HEK293T (cell line): ENCODE data around the gene LYPD6B.

Source experiments
- CTCF ChIA-PET: fragments of 350-600 bp; formaldehyde crosslinking; extraction: SDS; loops from one replicate; lab custom pipeline; 2021; ENCODE audit warnings: antibody characterized with exemption, inconsistent platforms; lab: Yijun Ruan, JAX
- POLR2A ChIA-PET: fragments of 350-600 bp; formaldehyde crosslinking; extraction: SDS; loops from one replicate; lab custom pipeline; 2020; ENCODE audit warnings: antibody characterized with exemption, inconsistent platforms; lab: Yijun Ruan, JAX
- DNase-seq: peaks from one replicate; pipeline ENCODE4 v3.0.0; 2012; ENCODE audit warnings: mixed read lengths; ENCODE audit errors: extremely low spot score
- ARNT ChIP-seq: fragments of 450-650 bp; IDR thresholded peaks from 2 replicates; pipeline ENCODE4 v1.6.1; 2017; ENCODE audit warnings: mild to moderate bottlenecking
- BHLHE40 ChIP-seq: fragments of 450-650 bp; IDR thresholded peaks from 2 replicates; pipeline ENCODE4 v1.6.1; 2016; ENCODE audit warnings: mild to moderate bottlenecking, moderate library complexity, borderline replicate concordance
- CTBP1 ChIP-seq: fragments of 450-650 bp; IDR thresholded peaks from 2 replicates; pipeline ENCODE4 v1.6.1; 2016; ENCODE audit warnings: borderline replicate concordance
- ELF4 ChIP-seq: fragments of 450-650 bp; IDR thresholded peaks from 2 replicates; pipeline ENCODE4 v1.6.1; 2017; ENCODE audit warnings: antibody characterized with exemption
- FOXA1 ChIP-seq: fragments of 450-650 bp; IDR thresholded peaks from 2 replicates; pipeline ENCODE4 v1.6.1; 2016; ENCODE audit warnings: mild to moderate bottlenecking
- FOXK2 ChIP-seq: fragments of 450-650 bp; IDR thresholded peaks from 2 replicates; pipeline ENCODE4 v1.6.1; 2016; ENCODE audit warnings: mild to moderate bottlenecking
- FOXM1 ChIP-seq: fragments of 450-650 bp; IDR thresholded peaks from 2 replicates; pipeline ENCODE4 v1.6.1; 2017; ENCODE audit warnings: mild to moderate bottlenecking, borderline replicate concordance
- HDGF ChIP-seq: fragments of 450-650 bp; IDR thresholded peaks from 2 replicates; pipeline ENCODE4 v1.6.1; 2017; ENCODE audit warnings: antibody characterized with exemption, borderline replicate concordance
- L3MBTL2 ChIP-seq: fragments of 450-650 bp; conservative IDR thresholded peaks from 2 replicates; pipeline ENCODE4 v1.6.1; 2016; ENCODE audit warnings: mild to moderate bottlenecking
- LEF1 ChIP-seq: fragments of 450-650 bp; IDR thresholded peaks from 2 replicates; pipeline ENCODE4 v1.6.1; 2017; ENCODE audit warnings: mild to moderate bottlenecking, borderline replicate concordance
- NFRKB ChIP-seq: fragments of 450-650 bp; IDR thresholded peaks from 2 replicates; pipeline ENCODE4 v1.6.1; 2016; ENCODE audit warnings: mild to moderate bottlenecking, moderate library complexity
- SP1 ChIP-seq: fragments of 450-650 bp; IDR thresholded peaks from 2 replicates; pipeline ENCODE4 v1.6.1; 2017
- SUZ12 ChIP-seq: fragments of 450-650 bp; IDR thresholded peaks from 2 replicates; pipeline ENCODE4 v1.6.1; 2016; ENCODE audit warnings: mild to moderate bottlenecking
- TARDBP ChIP-seq: fragments of 450-650 bp; IDR thresholded peaks from 2 replicates; pipeline ENCODE4 v1.6.1; 2016
- ZNF384 ChIP-seq: fragments of 450-650 bp; IDR thresholded peaks from 2 replicates; pipeline ENCODE4 v1.6.1; 2016
- TF ChIP-seq, protein P1 (sequence below): fragments of 450-650 bp; IDR thresholded peaks from 2 replicates; pipeline ENCODE4 v1.6.1; 2016

Gene LYPD6B

DNA sequence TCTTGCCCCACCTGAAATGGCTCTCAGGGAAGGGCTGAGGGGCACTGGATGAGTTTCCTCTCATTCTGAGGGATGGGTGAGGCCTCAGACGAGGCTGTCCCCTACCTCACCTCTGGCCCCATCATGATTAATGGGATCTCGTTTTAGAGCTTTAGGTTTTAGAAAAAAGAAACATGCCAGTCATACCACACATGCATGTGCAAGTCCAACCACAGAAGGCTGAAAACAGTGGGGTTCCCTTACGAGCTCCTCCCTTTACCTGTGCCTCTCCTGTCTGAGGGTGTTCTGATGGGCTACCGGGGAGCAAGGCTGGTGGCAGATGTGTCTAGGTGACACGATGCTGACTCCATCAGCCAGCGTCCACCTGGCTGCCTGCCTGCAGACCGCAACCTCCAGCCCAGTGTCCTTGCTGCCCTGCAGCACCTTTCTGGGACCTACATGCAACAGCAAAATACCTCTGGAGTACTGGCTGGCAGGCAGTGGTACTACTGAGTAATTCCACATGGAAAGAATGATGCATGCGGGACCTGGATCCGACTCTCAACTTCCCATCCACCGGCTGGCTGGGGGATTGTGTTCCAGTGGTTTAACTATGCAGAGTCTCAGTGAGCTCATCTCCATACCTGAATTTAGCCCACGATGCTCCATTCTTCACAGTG, 9.1 kb upstream of the LYPD6B start:
- POLR2A ChIA-PET: no interaction called here
- CTCF ChIA-PET: no interaction called here
- DNase-seq: no peak
- no peak for TF ChIP-seq FOXK2
- no peak for TF ChIP-seq SP1
- no peak for TF ChIP-seq SUZ12
- TF ChIP-seq HDGF: no peak
- TF ChIP-seq FOXA1: no peak
- no peak for TF ChIP-seq NFRKB
- TF ChIP-seq, protein P1, sequence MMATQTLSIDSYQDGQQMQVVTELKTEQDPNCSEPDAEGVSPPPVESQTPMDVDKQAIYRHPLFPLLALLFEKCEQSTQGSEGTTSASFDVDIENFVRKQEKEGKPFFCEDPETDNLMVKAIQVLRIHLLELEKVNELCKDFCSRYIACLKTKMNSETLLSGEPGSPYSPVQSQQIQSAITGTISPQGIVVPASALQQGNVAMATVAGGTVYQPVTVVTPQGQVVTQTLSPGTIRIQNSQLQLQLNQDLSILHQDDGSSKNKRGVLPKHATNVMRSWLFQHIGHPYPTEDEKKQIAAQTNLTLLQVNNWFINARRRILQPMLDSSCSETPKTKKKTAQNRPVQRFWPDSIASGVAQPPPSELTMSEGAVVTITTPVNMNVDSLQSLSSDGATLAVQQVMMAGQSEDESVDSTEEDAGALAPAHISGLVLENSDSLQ: no peak
- no peak for TF ChIP-seq ARNT
- TF ChIP-seq ZNF384: no peak
- TF ChIP-seq ELF4: no peak
- no peak for TF ChIP-seq L3MBTL2
- no peak for TF ChIP-seq FOXM1
- TF ChIP-seq LEF1: no peak

DNA sequence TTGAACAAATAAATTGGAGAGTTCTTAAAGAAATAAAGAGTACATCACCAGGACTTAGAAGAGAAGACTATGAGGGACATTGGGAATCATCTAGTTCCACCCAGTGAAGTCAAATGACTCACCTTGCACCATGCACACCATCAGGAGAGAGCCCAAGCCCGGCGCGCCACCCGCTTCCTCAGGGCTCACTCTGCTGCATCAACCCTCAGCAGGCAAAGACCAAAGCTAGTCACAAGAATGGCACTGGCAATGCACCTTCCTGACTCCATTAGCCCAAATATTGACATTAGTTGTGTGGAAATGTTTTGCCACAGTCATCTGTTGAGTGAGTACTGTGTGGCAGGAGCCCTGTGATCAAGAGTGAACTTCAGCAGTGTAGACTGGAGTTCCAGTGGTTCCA, 7.1 kb upstream of the LYPD6B start:
- POLR2A ChIA-PET: no interaction called here
- no peak for DNase-seq
- CTCF ChIA-PET: no interaction called here
- TF ChIP-seq L3MBTL2 (no peak), ARNT (no peak), SP1 (no peak), HDGF (no peak), ELF4 (no peak), SUZ12 (no peak), LEF1 (no peak), ZNF384 (no peak), BHLHE40 (no peak), CTBP1 (no peak), TARDBP (no peak), FOXM1 (no peak), NFRKB (no peak)
- TF ChIP-seq, protein P1: no peak

DNA sequence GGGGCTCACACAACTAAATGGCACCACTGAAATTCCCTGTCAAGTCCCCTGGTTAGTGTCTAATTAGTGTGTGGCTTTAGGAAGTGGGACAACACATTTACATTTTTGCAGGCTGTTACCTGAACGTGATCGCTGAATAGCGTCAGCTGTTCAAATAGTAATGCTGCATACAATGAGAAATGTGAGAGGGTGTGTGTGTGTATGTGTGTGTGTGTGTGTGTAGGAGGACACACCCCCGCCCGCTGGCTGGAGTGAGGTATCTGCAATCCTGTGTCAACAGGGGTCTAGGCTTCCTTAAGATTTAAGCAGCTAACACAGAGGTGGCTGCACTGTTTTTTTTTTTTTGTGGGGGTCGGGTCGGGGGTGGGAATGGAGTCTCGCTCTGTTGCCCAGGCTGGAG, 4.8 kb upstream of the LYPD6B start:
- ChIA-PET POLR2A (no interaction called here), CTCF (no interaction called here)

DNA sequence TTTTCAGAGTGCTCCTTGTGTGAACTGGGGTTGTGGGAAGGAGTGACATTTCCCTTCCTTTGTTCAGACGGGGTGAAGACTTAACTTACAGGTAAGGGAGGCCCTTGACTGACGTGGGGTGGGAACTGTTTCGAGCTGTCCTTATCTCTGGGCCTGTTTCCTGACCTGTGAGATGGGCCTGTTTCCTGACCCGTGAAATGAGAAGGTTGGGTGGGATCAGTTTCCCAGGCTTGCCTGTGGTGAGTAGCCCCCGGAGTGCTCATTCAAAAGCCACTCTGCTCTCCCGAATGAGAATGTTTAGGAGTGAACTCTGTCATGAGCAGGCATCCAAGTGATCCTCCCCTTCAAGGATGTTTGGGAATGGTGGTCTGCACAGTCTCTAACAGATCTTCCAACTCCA, 4.1 kb upstream of the LYPD6B start:
- no peak for DNase-seq
- no peak for TF ChIP-seq TARDBP
- TF ChIP-seq, protein P1: no peak
- TF ChIP-seq SUZ12: no peak
- no peak for TF ChIP-seq BHLHE40
- no peak for TF ChIP-seq SP1
- POLR2A ChIA-PET: no interaction called here
- CTCF ChIA-PET: interaction anchor here (0.6 kb wide), 1 partner anchor 11 kb away, joined by 3 read pairs; no protein-coding TSS in a partner anchor

More for the DNA sequence above, 4.8 kb upstream of the LYPD6B start:
- TF ChIP-seq ELF4: no peak
- TF ChIP-seq L3MBTL2: no peak
- no peak for TF ChIP-seq LEF1
- no peak for TF ChIP-seq ARNT
- no peak for TF ChIP-seq CTBP1
- no peak for TF ChIP-seq FOXM1
- TF ChIP-seq FOXK2: no peak
- no peak for TF ChIP-seq ZNF384
- TF ChIP-seq, protein P1: no peak
- TF ChIP-seq FOXA1: no peak
- TF ChIP-seq HDGF: no peak
- no peak for TF ChIP-seq SP1
- TF ChIP-seq NFRKB: no peak
- TF ChIP-seq BHLHE40: no peak
- no peak for TF ChIP-seq SUZ12
- no peak for DNase-seq

DNA sequence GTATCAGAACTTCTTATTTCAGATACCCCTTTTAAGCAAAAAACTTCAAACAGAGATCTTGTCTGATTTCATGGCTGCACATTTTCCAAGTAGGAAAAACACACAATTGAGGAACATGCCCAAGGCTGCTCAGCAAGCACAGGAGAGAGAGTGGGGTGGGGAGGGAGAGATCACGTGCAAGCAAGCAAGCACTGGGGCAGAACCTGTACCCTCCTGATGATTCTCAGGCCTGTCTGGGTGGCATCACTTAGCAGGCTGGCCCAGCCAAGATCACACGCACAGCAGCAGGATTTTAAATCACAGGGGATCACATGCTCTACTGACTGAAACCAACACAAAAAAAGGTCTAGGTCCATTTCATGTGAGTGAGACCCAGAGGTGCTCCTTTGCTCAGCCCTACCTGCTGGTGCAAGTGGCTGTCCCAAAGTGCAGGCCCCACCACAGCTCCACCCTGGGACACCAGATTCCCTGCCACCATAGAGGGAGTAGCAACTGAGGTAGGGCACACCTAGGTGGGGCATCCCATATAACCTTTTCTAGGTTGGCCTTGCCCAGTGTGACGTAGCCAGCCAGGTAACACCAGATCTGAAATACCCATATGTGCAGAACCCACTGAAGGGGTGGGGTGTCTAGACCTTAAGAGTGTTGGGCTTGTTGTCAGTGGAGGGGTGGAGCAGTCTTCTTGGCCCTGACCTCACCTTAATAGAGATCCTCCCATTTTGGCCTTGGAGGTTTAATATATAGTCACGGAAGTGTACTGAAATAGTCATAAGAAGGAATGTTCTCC, 1.8 kb upstream of the LYPD6B start:
- no peak for TF ChIP-seq ARNT
- TF ChIP-seq BHLHE40: no peak
- TF ChIP-seq CTBP1: no peak
- TF ChIP-seq FOXA1: no peak
- no peak for TF ChIP-seq NFRKB
- no peak for TF ChIP-seq ZNF384
- TF ChIP-seq SUZ12: no peak
- TF ChIP-seq ELF4: no peak
- TF ChIP-seq L3MBTL2: no peak
- no peak for TF ChIP-seq SP1
- no peak for TF ChIP-seq HDGF
- no peak for DNase-seq
- CTCF ChIA-PET: no interaction called here
- POLR2A ChIA-PET: no interaction called here
